ENCODE data around the gene OR1F1. TPM values are rescaled to one million over a fixed set of nuclear protein-coding genes. Genes with fewer than 3 reads are reported as not detected.
"Not testable (repeated sequence)": the region's sequence is repeated elsewhere in the genome, so short reads cannot be mapped to it uniquely, and the experiment has no call there.

The OR1F1 gene
- total RNA-seq (2021) (1.2 and 1.4 TPM in 2 replicates), Bru-seq, nascent RNA (percentile 36 among the genes with signal in this experiment), BruChase-seq, experiment 1, labeled RNA remaining after a 2-hour chase (percentile 44 among the genes with signal in this experiment), BruChase-seq, experiment 2, labeled RNA remaining after a 6-hour chase (percentile 39 among the genes with signal in this experiment)
- long read RNA-seq, result 0 reads

DNA sequence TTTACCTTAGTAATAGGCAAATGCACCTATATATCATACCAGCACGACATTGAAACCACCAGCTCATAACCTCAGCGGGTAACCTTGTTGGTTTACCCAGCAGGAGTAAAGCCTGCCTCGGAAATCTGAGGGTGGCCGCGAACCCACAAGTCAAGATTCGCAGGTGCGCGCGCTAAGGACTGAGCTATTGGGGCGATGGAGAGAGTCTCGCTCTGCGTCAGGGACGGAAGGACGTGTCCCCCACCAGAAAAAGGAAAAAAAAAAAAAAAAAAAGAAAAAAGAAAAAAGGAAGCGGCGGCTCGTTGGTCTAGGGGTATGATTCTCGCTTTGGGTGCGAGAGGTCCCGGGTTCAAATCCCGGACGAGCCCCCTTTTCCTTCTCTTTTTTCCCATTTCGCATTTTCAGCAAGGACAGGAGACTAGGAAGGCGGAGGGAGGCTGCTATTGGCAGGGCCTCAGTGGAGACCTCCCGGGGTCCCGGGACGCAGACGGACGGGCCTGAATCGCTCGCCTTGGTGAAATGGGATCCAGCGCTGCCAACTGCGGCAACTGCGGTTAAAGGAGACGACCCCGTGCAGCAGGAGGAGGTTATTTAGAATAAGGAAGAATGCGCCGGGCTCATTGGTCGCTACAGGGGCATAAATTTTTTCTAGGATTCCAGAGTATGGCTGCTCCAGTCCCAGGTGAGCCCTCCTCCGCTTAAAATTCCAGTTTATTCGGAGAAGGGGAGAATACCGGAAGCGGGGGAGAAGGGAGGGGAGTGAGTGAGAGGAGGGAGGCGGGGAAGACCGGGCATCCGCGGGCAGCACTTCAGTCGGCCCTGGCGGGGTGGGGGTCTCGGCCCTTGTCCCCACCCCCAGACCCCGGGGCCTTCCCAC, at the start of gene OR1F1:
OR1F1 (plus strand) TSS at position 407 of the 877 bp plus-strand sequence.
- no peak for TF ChIP-seq EZH2 (IDR thresholded peaks at IDR 0.05; ENCODE audit: low read depth)
- TF ChIP-seq, protein P1, sequence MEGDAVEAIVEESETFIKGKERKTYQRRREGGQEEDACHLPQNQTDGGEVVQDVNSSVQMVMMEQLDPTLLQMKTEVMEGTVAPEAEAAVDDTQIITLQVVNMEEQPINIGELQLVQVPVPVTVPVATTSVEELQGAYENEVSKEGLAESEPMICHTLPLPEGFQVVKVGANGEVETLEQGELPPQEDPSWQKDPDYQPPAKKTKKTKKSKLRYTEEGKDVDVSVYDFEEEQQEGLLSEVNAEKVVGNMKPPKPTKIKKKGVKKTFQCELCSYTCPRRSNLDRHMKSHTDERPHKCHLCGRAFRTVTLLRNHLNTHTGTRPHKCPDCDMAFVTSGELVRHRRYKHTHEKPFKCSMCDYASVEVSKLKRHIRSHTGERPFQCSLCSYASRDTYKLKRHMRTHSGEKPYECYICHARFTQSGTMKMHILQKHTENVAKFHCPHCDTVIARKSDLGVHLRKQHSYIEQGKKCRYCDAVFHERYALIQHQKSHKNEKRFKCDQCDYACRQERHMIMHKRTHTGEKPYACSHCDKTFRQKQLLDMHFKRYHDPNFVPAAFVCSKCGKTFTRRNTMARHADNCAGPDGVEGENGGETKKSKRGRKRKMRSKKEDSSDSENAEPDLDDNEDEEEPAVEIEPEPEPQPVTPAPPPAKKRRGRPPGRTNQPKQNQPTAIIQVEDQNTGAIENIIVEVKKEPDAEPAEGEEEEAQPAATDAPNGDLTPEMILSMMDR (conservative IDR thresholded peaks at IDR 0.05), result no peak
- TSS peak; percentile 52 for BruUV-seq (replicated peaks)
- Histone ChIP-seq H3K4me2 (peak within 1 kb of the TSS; percentile 95), H3K4me1 (replicated peaks; ENCODE audit: insufficient read depth) (0 out of 2 replicates have a peak, but pooled peaks cover 5% of the 10 kb centered on the region), H3K4me3 (peak within 1 kb of the TSS; percentile 94), H3K9me3 (ENCODE audit: insufficient read depth, low read depth) (no peaks in the 10 kb centered on the region), H3K36me3 (ENCODE audit: low read depth) (no peaks in the 10 kb centered on the region), H3F3A (ENCODE audit: insufficient read depth, low read depth) (peaks cover 43% of the 10 kb centered on the region; the same call in 1 of the 2 replicates), H2AFZ (peak within 1 kb of the TSS; percentile 99), H3K27me3 (ENCODE audit: insufficient read depth, low read depth) (no peaks in the 10 kb centered on the region), H3K27ac (peak within 1 kb of the TSS; percentile 33), H4K20me1 (ENCODE audit: insufficient read depth) (no peaks in the 10 kb centered on the region), H3K9me2 (ENCODE audit: insufficient read depth) (no peaks in the 10 kb centered on the region), H3K79me2 (ENCODE audit: low read depth) (no peaks in the 10 kb centered on the region)
- peak; percentile 72 to 80 for DNase-seq
- POLR2A ChIA-PET (ENCODE audit: unreplicated experiment), result interaction anchor here (0.5 to 1.1 kb wide), 4 partner anchors 20 to 1288 kb away, joined by 4 to 31 read pairs (median 7); no protein-coding TSS in a partner anchor
- CTCF ChIA-PET, result no interaction called here
- intact Hi-C loops (cut with micrococcal nuclease; ENCODE audit: unreplicated experiment), result loop anchor here (1.0 to 10.0 kb wide), 4 partner anchors 38 to 317 kb away; partner anchors contain the start of gene CLUAP1

DNA sequence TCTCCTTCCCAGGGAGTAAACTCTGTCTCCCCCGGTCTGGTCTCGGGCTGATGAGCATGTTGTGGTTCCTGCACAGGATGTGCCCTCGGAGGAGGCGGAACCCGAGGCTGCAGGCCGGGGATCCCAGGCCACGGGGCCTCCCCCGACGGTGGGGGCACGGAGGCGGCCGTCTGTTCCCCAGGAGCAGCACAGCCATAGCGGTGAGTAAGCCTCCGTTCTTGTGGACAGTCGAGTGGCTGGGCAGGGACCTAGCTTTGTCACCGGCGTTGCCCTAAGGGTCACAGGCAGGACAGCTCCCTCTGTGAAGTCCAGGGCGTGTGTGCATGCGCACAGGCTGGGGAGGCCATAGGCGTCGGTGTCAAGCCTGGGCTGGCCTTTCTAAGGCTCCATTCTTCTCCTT, 49.7 kb upstream of the OR1F1 start:
- Histone ChIP-seq H3K79me2 (ENCODE audit: low read depth) (peaks cover 26% of the 10 kb centered on the region), H3F3A (ENCODE audit: insufficient read depth, low read depth) (peaks cover 12% of the 10 kb centered on the region), H2AFZ (no peak overlapping the region), H3K4me1 (replicated peaks; ENCODE audit: insufficient read depth) (peaks cover 10% of the 10 kb centered on the region), H4K20me1 (ENCODE audit: insufficient read depth) (no peaks in the 10 kb centered on the region), H3K27me3 (ENCODE audit: insufficient read depth, low read depth) (no peaks in the 10 kb centered on the region), H3K9me3 (ENCODE audit: insufficient read depth, low read depth) (no peaks in the 10 kb centered on the region), H3K4me2 (no peak overlapping the region), H3K36me3 (ENCODE audit: low read depth) (no peaks in the 10 kb centered on the region), H3K4me3 (no peak overlapping the region), H3K9me2 (ENCODE audit: insufficient read depth) (no peaks in the 10 kb centered on the region), H3K27ac (no peak overlapping the region)
- ChIA-PET POLR2A (ENCODE audit: unreplicated experiment) (no interaction called here), CTCF (no interaction called here)
- no TSS peak for BruUV-seq (replicated peaks)
- TF ChIP-seq, protein P1 (conservative IDR thresholded peaks at IDR 0.05), result no peak
- no peak for DNase-seq
- intact Hi-C loops (cut with micrococcal nuclease; ENCODE audit: unreplicated experiment), result no loop called here

DNA sequence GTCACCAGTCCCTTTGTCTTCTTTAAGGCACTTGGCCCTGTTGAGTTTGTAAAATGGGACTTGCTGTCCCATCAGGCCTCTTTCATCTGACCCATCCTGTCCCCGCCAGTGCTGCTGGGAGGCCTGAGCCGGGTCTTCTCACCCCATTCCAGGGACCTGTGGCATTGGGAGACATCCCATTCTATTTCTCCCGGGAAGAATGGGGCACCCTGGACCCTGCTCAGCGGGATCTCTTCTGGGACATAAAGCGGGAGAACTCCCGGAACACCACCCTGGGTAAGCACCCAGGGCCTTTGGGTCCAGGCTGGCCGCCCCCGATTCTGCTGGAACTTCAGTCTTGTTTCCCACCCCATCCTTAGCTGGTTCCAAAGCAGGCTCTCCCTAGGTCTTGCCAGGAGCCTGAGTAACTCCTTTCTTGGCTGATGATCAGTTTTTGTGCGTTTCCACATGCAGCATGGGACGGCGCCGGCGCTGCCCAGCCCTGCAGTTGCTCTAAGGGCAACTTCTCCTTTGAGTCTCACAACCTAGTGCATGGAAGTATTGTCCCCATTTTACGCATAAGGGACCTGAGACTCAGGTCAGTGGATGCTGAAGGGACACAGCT, 49.1 kb upstream of the OR1F1 start:
- TF ChIP-seq, protein P1 (conservative IDR thresholded peaks at IDR 0.05), result no peak
- TF ChIP-seq EZH2 (IDR thresholded peaks at IDR 0.05; ENCODE audit: low read depth), result no peak
- Histone ChIP-seq H3K4me1 (replicated peaks; ENCODE audit: insufficient read depth) (peaks cover 9% of the 10 kb centered on the region; the same call in 1 of the 2 replicates), H3K27me3 (ENCODE audit: insufficient read depth, low read depth) (no peaks in the 10 kb centered on the region), H3K79me2 (ENCODE audit: low read depth) (peaks cover 21% of the 10 kb centered on the region), H4K20me1 (ENCODE audit: insufficient read depth) (no peaks in the 10 kb centered on the region), H3K27ac (no peak overlapping the region), H3F3A (ENCODE audit: insufficient read depth, low read depth) (peaks cover 12% of the 10 kb centered on the region), H3K4me2 (no peak overlapping the region), H3K36me3 (ENCODE audit: low read depth) (no peaks in the 10 kb centered on the region), H2AFZ (no peak overlapping the region), H3K9me3 (ENCODE audit: insufficient read depth, low read depth) (no peaks in the 10 kb centered on the region), H3K9me2 (ENCODE audit: insufficient read depth) (no peaks in the 10 kb centered on the region), H3K4me3 (no peak overlapping the region)
- intact Hi-C loops (cut with micrococcal nuclease; ENCODE audit: unreplicated experiment), result loop anchor here (1.0 kb wide), 1 partner anchor 11 kb away; no protein-coding TSS in a partner anchor
- peak in 1 of 2 experiments; percentile 11 for DNase-seq
- no TSS peak for BruUV-seq (replicated peaks)
- ChIA-PET POLR2A (ENCODE audit: unreplicated experiment) (interaction anchor here (0.6 kb wide), 2 partner anchors 9 to 19 kb away, joined by 7 to 10 read pairs; no protein-coding TSS in a partner anchor), CTCF (no interaction called here)

DNA sequence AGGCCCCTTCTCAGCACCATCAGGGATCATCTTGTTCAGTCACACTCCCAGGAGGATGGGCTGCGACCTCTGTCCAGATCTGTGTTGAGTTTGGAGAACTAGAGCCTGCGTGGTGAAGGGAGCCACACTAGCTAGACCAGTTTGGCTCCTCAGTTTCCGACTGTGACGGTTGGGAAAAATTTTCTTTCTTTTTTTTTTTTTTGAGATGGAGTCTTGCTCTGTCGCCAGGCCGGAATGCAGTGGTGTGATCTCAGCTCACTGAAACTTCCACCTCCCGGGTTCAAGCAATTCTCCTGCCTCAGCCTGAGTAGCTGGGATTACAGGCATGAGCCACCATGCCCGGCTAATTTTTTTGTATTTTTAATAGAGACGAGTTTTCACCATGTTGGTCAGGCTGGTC, 48.4 kb upstream of the OR1F1 start:
- H3F3A ChIP-seq (ENCODE audit: insufficient read depth, low read depth), result peaks cover 12% of the 10 kb centered on the region
- not testable (repeated sequence) for H3K36me3 ChIP-seq (ENCODE audit: low read depth); H3K4me1 ChIP-seq (replicated peaks; ENCODE audit: insufficient read depth); BruUV-seq (replicated peaks); H4K20me1 ChIP-seq (ENCODE audit: insufficient read depth); H3K9me2 ChIP-seq (ENCODE audit: insufficient read depth); H2AFZ ChIP-seq; H3K27me3 ChIP-seq (ENCODE audit: insufficient read depth, low read depth); H3K4me3 ChIP-seq; H3K4me2 ChIP-seq; H3K9me3 ChIP-seq (ENCODE audit: insufficient read depth, low read depth)
- peaks cover 15% of the 10 kb centered on the region for H3K79me2 ChIP-seq (ENCODE audit: low read depth)
- intact Hi-C loops (cut with micrococcal nuclease; ENCODE audit: unreplicated experiment), result loop anchor here (1.0 kb wide), 1 partner anchor 11 kb away; no protein-coding TSS in a partner anchor
- 0 out of 2 replicates have a peak overlapping the region, but pooled peaks have one; percentile 27 for H3K27ac ChIP-seq
- peak; percentile 30 to 31 for DNase-seq
- POLR2A ChIA-PET (ENCODE audit: unreplicated experiment), result interaction anchor here (0.6 to 0.7 kb wide), 3 partner anchors 8 to 18 kb away, joined by 6 to 10 read pairs (median 7); no protein-coding TSS in a partner anchor
- CTCF ChIA-PET, result interaction anchor here (0.5 kb wide), 1 partner anchor 59 kb away, joined by 3 read pairs; no protein-coding TSS in a partner anchor
